Small intestine (tissue), 7 donors: ENCODE data around the gene LRRFIP1. TPM values are rescaled to one million over a fixed set of nuclear protein-coding genes. Genes with fewer than 3 reads are reported as not detected.
"Not testable (repeated sequence)": the region's sequence is repeated elsewhere in the genome, so short reads cannot be mapped to it uniquely, and the experiment has no call there.

Source experiments
- DNase-seq, 2 donors: peaks; one replicate each; pipeline versions ENCODE4 v3.0.0 to v3.0.0-alpha.2; 2013
- FAIRE-seq: peaks from 2 replicates; lab custom pipeline; 2012; peaks lifted over from hg19 to GRCh38; lab: Jason Lieb, UNC
- H3K27ac ChIP-seq, 3 donors: one replicate each; pipeline ENCODE4 v1.5.1; 2013; ENCODE audit warnings: low read length in 2 of 3, mild to moderate bottlenecking in 2 of 3, control low read depth in 1 of 3, inconsistent platforms in 1 of 3, low read depth in 1 of 3, moderate library complexity in 1 of 3
- H3K27me3 ChIP-seq, 3 donors: one replicate each; pipeline ENCODE4 v1.6.1; 2013; ENCODE audit warnings: low read length in 3 of 3, inconsistent platforms in 1 of 3; ENCODE audit not compliant: control insufficient read depth in 3 of 3, insufficient read depth in 3 of 3
- H3K36me3 ChIP-seq, 3 donors: one replicate each; pipeline ENCODE4 v1.6.1; 2013; ENCODE audit warnings: low read length in 3 of 3, inconsistent platforms in 1 of 3, low read depth in 1 of 3, mild to moderate bottlenecking in 1 of 3, moderate library complexity in 1 of 3; ENCODE audit not compliant: control insufficient read depth in 3 of 3, insufficient read depth in 2 of 3
- H3K4me1 ChIP-seq, 3 donors: one replicate each; pipeline ENCODE4 v1.6.1; 2013; ENCODE audit warnings: low read length in 2 of 3, inconsistent platforms in 1 of 3, low read depth in 1 of 3, mild to moderate bottlenecking in 1 of 3, moderate library complexity in 1 of 3; ENCODE audit not compliant: control insufficient read depth in 3 of 3, insufficient read depth in 2 of 3
- H3K4me3 ChIP-seq, 3 donors: one replicate each; pipeline ENCODE4 v1.5.1; 2013; ENCODE audit warnings: low read length in 3 of 3, control low read depth in 1 of 3, inconsistent platforms in 1 of 3, low read depth in 1 of 3, mild to moderate bottlenecking in 1 of 3, moderate library complexity in 1 of 3
- H3K9me3 ChIP-seq, 2 donors: one replicate each; pipeline ENCODE4 v1.6.1; 2013; ENCODE audit warnings: low read depth in 1 of 2, low read length in 1 of 2; ENCODE audit not compliant: control insufficient read depth in 2 of 2, insufficient read depth in 1 of 2
- WGBS, 3 donors: extraction: QIAGEN DNeasy Blood & Tissue Kit; methylation state at CpG; one replicate each; pipeline ENCODE4 v1.1.7; 2013; 5-methylcytosine and 5-hydroxymethylcytosine counted together
- polyA plus RNA-seq, 4 donors: library from polyadenylated mRNA; stranded (reverse) in 3 of 4; unstranded in 1 of 4; fragments of 200-250 nt in 3 of 4; fragments of 120-200 nt in 1 of 4; gene quantifications; one replicate each; pipeline versions ENCODE4 v1.2.1 to v1.2.3, GENCODE V29; 2013
- donor health status: healthy with polysubstance abuse.
- donor health status: control.
- donor health status: control.
- donor health status: Bipolar disorder and iron deficiency.
- donor health status: healthy.

The LRRFIP1 gene
- polyA plus RNA-seq, 4 donors: 46.0 to 76.7 (median 51.9) TPM

- peak in 1 of 2 donors; percentile 66 for DNase-seq
- Histone ChIP-seq H3K27ac (no peak overlapping the region), H3K36me3 (no peaks in the 10 kb centered on the region), H3K9me3 (no peaks in the 10 kb centered on the region), H3K27me3 (no peaks in the 10 kb centered on the region), H3K4me3 (no peak overlapping the region), H3K4me1 (peaks cover 0 to 18% (median 2%) of the 10 kb centered on the region in 3 donors)
- FAIRE-seq: no peak
- WGBS, 3 donors: 34 to 79% (median 53%) methylated on average over 18 of the region's 18 CpGs
These were observed 55.7 kb downstream of the LRRFIP1 start for GRCh38 chr2:237682856-237683670.

GRCh38 chr2:237685408-237685807 lies 58.0 kb downstream of the LRRFIP1 start:
- 56 to 79% (median 74%) methylated on average over 5 of the region's 5 CpGs for WGBS, 3 donors

GRCh38 chr2:237686659-237687136 lies 59.3 kb downstream of the LRRFIP1 start:
- FAIRE-seq: no peak
- no peak for DNase-seq
- H3K27ac ChIP-seq: peak overlapping the region in 1 of 3 donors; percentile 11
- H3K27me3 ChIP-seq: no peaks in the 10 kb centered on the region
- 83 to 90% (median 83%) methylated on average over 11 of the region's 11 CpGs for WGBS, 3 donors
- H3K9me3 ChIP-seq: no peaks in the 10 kb centered on the region
- H3K4me1 ChIP-seq: peaks cover 0 to 5% (median 4%) of the 10 kb centered on the region in 3 donors
- H3K4me3 ChIP-seq: no peak overlapping the region
- H3K36me3 ChIP-seq: peaks cover 0 to 4% (median 0%) of the 10 kb centered on the region in 3 donors

More at GRCh38 chr2:237685408-237685807, 58.0 kb downstream of the LRRFIP1 start:
- Histone ChIP-seq H3K4me3 (no peak overlapping the region), H3K9me3 (no peaks in the 10 kb centered on the region), H3K36me3 (peaks cover 0 to 4% (median 0%) of the 10 kb centered on the region in 3 donors), H3K27ac (no peak overlapping the region), H3K4me1 (peaks cover 0 to 8% (median 4%) of the 10 kb centered on the region in 3 donors), H3K27me3 (no peaks in the 10 kb centered on the region)
- DNase-seq: peak in 1 of 2 donors; percentile 61
- FAIRE-seq: no peak

GRCh38 chr2:237688081-237688480 lies 60.7 kb downstream of the LRRFIP1 start:
- DNase-seq (no peak), FAIRE-seq (no peak)
- H3K27ac ChIP-seq: peak overlapping the region in 2 of 3 donors; percentile 42 to 93
- WGBS, 3 donors: 62 to 75% (median 68%) methylated on average over 1 of the region's 1 CpG
- H3K4me3 ChIP-seq: no peak overlapping the region
- no peaks in the 10 kb centered on the region for H3K27me3 ChIP-seq
- no peaks in the 10 kb centered on the region for H3K9me3 ChIP-seq
- peaks cover 0 to 4% (median 0%) of the 10 kb centered on the region in 3 donors for H3K36me3 ChIP-seq
- peaks cover 0 to 10% (median 4%) of the 10 kb centered on the region in 3 donors for H3K4me1 ChIP-seq

GRCh38 chr2:237688541-237688940 lies 61.2 kb downstream of the LRRFIP1 start:
- 88 to 97% (median 96%) methylated on average over 6 of the region's 6 CpGs for WGBS, 3 donors
- H3K27ac ChIP-seq: peak overlapping the region in 1 of 3 donors; percentile 93
- not testable (repeated sequence) for H3K9me3 ChIP-seq, DNase-seq, FAIRE-seq, H3K4me3 ChIP-seq, H3K36me3 ChIP-seq, H3K27me3 ChIP-seq
- H3K4me1 ChIP-seq: peaks cover 0 to 12% (median 4%) of the 10 kb centered on the region in 3 donors

GRCh38 chr2:237689336-237690131 lies 62.1 kb downstream of the LRRFIP1 start:
- Histone ChIP-seq H3K27ac (peak overlapping the region in 1 of 3 donors; percentile 57), H3K4me1 (peaks cover 4 to 22% (median 13%) of the 10 kb centered on the region in 3 donors)
- peak in 1 of 2 donors; percentile 26 for DNase-seq

GRCh38 chr2:237691029-237691907 lies 63.9 kb downstream of the LRRFIP1 start:
- no peak for FAIRE-seq
- DNase-seq: peak; percentile 35 to 78
- no peaks in the 10 kb centered on the region for H3K27me3 ChIP-seq
- H3K36me3 ChIP-seq: peaks cover 0 to 4% (median 0%) of the 10 kb centered on the region in 3 donors
- H3K9me3 ChIP-seq: no peaks in the 10 kb centered on the region
- WGBS, 3 donors: 5 to 18% (median 10%) methylated on average over 50 to 78 of the region's 78 CpGs
- peak overlapping the region; percentile 79 to 90 (median 82) for H3K4me3 ChIP-seq
- peak overlapping the region; percentile 55 to 77 (median 66) for H3K27ac ChIP-seq
- peaks cover 4 to 35% (median 24%) of the 10 kb centered on the region in 3 donors for H3K4me1 ChIP-seq

More at GRCh38 chr2:237689336-237690131, 62.1 kb downstream of the LRRFIP1 start:
- Histone ChIP-seq H3K4me3 (no peak overlapping the region), H3K36me3 (peaks cover 0 to 4% (median 0%) of the 10 kb centered on the region in 3 donors), H3K9me3 (no peaks in the 10 kb centered on the region), H3K27me3 (no peaks in the 10 kb centered on the region)
- FAIRE-seq: no peak
- 76 to 89% (median 83%) methylated on average over 6 of the region's 6 CpGs for WGBS, 3 donors
